ENCODE data around the gene ACOT7. TPM values are rescaled to one million over a fixed set of nuclear protein-coding genes. Genes with fewer than 3 reads are reported as not detected.

Gene ACOT7
- total and polyA plus RNA-seq, 11 donors, result 5.7 to 38.9 (median 12.6) TPM

DNA sequence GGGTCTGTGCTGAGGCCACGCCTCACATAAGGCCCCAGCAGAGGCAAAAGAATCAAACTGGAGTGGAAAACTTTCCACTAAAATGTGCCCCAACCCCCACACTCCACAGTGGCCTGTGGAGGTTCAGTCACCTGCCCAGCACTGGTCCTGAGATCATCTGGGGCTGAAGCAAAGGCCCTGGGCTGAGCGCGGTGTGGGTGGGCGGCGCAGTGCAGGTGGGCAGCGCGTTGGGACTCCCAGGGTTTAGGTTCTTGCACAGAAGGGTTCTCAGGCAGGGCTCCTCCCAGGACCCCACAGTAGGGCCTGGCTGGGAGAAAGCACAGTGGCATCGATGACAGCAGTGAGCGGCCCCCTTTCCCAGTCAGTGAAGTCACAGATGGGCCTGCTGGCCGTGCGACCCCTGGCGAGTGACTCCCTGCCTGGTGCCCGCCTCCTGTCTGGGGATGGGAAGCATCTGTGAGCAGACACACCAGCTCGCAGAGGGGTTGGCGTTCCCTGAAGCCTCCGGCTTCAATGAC lies 118.9 kb downstream of the ACOT7 start:
- H3K4me3 ChIP-seq, result no peak overlapping the region

DNA sequence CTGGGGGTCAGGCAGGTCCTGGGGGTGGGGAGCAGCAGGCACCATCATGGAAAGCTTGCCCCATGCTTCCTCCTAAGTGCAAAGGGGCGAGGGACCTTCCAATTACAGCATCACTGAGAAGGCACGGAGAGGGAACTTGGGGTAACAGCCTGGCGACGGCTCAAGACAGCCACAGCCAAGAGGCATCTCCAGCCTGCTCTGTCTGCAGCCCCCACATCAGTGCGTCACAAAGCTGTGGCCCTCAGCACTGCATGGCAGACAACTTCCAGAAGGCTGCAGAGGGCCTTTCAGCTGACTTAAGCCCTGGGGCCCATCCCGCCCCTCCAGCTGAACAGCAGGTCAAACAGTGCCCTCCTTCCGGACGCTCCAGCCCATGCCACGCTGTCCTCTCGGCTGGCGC lies 119.5 kb downstream of the ACOT7 start:
- 95 to 99% (median 98%) methylated on average over 8 to 11 of the region's 11 CpGs for WGBS, 4 donors
- DNase-seq (no peak), ATAC-seq (no peak)
- Histone ChIP-seq H3K27ac (no peak overlapping the region), H3K27me3 (no peaks in the 10 kb centered on the region), H3K36me3 (no peaks in the 10 kb centered on the region), H3K9me3 (no peaks in the 10 kb centered on the region), H3K4me3 (no peak overlapping the region), H3K4me1 (peaks cover 0 to 21% (median 8%) of the 10 kb centered on the region in 12 donors)
- intact Hi-C loops (cut with DNase I), result no loop called here
- TF ChIP-seq POLR2A (IDR thresholded peaks at IDR 0.05), result no peak
- TF ChIP-seq, protein P1, sequence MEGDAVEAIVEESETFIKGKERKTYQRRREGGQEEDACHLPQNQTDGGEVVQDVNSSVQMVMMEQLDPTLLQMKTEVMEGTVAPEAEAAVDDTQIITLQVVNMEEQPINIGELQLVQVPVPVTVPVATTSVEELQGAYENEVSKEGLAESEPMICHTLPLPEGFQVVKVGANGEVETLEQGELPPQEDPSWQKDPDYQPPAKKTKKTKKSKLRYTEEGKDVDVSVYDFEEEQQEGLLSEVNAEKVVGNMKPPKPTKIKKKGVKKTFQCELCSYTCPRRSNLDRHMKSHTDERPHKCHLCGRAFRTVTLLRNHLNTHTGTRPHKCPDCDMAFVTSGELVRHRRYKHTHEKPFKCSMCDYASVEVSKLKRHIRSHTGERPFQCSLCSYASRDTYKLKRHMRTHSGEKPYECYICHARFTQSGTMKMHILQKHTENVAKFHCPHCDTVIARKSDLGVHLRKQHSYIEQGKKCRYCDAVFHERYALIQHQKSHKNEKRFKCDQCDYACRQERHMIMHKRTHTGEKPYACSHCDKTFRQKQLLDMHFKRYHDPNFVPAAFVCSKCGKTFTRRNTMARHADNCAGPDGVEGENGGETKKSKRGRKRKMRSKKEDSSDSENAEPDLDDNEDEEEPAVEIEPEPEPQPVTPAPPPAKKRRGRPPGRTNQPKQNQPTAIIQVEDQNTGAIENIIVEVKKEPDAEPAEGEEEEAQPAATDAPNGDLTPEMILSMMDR (IDR thresholded peaks at IDR 0.05), result no peak

More for the DNA sequence above, 118.9 kb downstream of the ACOT7 start:
- H3K9me3 ChIP-seq, result no peaks in the 10 kb centered on the region
- no peak for TF ChIP-seq POLR2A (IDR thresholded peaks at IDR 0.05)
- TF ChIP-seq, protein P1 (IDR thresholded peaks at IDR 0.05), result no peak
- WGBS, 4 donors, result 94 to 98% (median 95%) methylated on average over 7 to 16 of the region's 16 CpGs
- no peak overlapping the region for H3K27ac ChIP-seq
- ATAC-seq, result no peak
- H3K36me3 ChIP-seq, result no peaks in the 10 kb centered on the region
- DNase-seq, result no peak
- intact Hi-C loops (cut with DNase I), result no loop called here
- peaks cover 0 to 21% (median 8%) of the 10 kb centered on the region in 12 donors for H3K4me1 ChIP-seq
- H3K27me3 ChIP-seq, result no peaks in the 10 kb centered on the region

DNA sequence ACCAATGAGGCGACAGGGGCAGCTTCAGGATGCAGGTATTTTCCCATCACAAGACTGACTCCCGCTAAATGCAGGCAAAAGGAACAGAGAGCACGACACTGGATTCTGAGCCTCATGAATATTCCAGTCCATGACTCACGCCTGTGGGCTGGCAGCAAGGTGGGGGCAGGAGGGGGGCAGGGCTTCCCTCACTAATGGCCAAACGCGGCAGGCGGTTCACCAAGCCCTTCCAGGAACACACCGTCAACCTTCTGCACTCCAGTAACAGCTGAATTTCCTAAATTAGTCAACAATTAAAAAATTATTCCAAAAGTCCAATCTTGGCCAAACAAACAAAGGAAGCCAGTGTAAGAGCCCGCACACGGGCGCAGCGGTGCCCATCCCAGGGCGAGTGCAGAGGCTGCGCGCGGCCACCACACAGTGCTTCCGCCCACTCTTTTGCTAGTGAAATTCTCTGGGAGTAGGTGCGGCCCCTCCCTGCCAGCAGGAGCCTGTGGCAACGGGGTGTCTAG lies 120.1 kb downstream of the ACOT7 start:
- TF ChIP-seq, protein P1 (IDR thresholded peaks at IDR 0.05), result no peak
- no peak for TF ChIP-seq POLR2A (IDR thresholded peaks at IDR 0.05)
- no peak for ATAC-seq
- DNase-seq, result no peak
- no peak overlapping the region for H3K27ac ChIP-seq
- no peaks in the 10 kb centered on the region for H3K36me3 ChIP-seq
- intact Hi-C loops (cut with DNase I), result no loop called here
- no peaks in the 10 kb centered on the region for H3K27me3 ChIP-seq
- 92 to 96% (median 94%) methylated on average over 18 to 19 of the region's 19 CpGs for WGBS, 4 donors
- H3K9me3 ChIP-seq, result no peaks in the 10 kb centered on the region
- no peak overlapping the region for H3K4me3 ChIP-seq
- H3K4me1 ChIP-seq, result peaks cover 0 to 21% (median 8%) of the 10 kb centered on the region in 12 donors

DNA sequence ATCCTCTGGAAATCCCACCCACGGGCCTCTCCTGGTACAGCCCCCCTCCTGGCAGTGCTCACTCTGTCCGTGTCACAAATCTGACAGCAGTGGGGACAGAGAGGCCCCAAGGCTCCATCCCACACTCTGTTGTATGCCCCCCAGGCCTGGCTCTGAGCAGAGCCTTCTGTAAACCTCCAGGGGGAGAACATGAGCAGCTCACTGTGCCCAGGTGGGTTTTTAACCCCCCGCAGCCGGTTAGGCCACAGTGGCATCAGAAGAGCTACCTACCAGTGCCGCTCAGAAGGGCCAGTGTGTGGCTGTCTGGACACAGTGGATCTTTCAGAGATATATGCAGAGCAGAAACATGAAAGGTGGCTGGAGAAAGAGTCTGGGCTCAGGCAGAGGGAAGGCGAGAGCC lies 120.7 kb downstream of the ACOT7 start:
- H3K4me3 ChIP-seq, result no peak overlapping the region
- H3K36me3 ChIP-seq, result no peaks in the 10 kb centered on the region
- intact Hi-C loops (cut with DNase I), result no loop called here
- ATAC-seq, result no peak
- WGBS, 4 donors, result 89 to 92% (median 90%) methylated on average over 4 to 6 of the region's 6 CpGs
- H3K4me1 ChIP-seq, result peaks cover 0 to 21% (median 8%) of the 10 kb centered on the region in 12 donors
- DNase-seq, result no peak
- no peaks in the 10 kb centered on the region for H3K27me3 ChIP-seq
- no peak for TF ChIP-seq POLR2A (IDR thresholded peaks at IDR 0.05)
- TF ChIP-seq, protein P1 (IDR thresholded peaks at IDR 0.05), result no peak
- no peaks in the 10 kb centered on the region for H3K9me3 ChIP-seq
- H3K27ac ChIP-seq, result peak overlapping the region in 1 of 12 donors; percentile 4
